NT2/D1 (cell line): Measurements from ENCODE around the gene GTPBP3.

Source experiments
- SUZ12 ChIP-seq: IDR thresholded peaks from 2 replicates; pipeline ENCODE4 v1.6.1; 2011; ENCODE audit not compliant: insufficient read length, insufficient read depth; ENCODE audit errors: extremely low read depth
- ZNF274 ChIP-seq: IDR thresholded peaks from 2 replicates; pipeline ENCODE4 v1.6.1; 2011; ENCODE audit warnings: mild to moderate bottlenecking, low read depth, low read length

DNA sequence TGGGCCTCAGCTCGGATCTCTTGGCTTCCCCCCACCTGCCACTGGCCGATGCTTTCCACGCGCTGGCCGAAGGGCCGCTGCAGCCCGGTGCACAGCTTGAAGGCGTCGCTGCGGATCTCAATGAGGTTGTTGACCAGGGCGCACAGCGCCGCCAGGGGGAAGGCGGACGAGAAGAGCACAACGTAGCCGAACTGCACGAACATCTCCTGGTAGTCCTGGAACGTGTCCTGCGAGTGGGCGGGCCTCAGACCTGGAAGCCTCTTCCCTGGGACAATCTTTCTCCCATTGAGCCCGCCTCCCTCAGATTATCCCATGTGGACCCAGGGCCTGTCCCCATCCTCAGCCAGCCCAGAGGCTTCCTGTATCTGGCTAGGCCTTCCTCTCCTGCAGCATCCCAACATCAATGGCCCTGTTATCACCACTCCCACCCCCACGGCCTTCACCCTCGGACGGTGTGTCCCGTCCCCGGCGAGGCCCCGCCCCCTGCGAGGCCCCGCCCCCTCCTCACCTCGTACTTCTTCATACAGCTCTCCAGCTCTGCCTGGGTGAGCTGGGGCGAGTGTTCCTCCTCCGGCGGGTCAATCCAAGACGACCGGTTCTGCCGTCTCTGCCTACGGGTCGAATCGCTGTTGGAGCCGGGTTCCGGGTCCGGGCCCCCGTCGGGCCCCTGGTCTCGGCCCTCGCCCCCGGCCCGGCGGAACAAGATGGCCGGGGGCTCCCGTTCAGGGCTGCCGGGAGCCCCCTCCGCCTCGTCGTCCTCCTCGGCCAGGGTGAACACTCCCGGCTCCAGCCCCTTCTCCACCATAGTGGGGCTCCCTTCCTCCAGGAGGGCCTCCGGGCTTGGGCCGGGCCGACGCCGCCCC is 9.5 kb upstream of the GTPBP3 start:
- no peak for TF ChIP-seq SUZ12
- TF ChIP-seq ZNF274, result no peak
